HepG2 (cell line): Measurements from ENCODE around the gene MYLK2. TPM values are rescaled to one million over a fixed set of nuclear protein-coding genes. Genes with fewer than 3 reads are reported as not detected.

Experiments
- AKAP8 ChIP-seq: sonication (generic); formaldehyde crosslinking; IDR thresholded peaks from 2 replicates; pipeline ENCODE4 v1.5.1; 2020; ENCODE audit warnings: mild to moderate bottlenecking, missing genetic modification reagents
- CBX5 ChIP-seq: sonication (generic); formaldehyde crosslinking; IDR thresholded peaks from 2 replicates; pipeline ENCODE4 v1.4.0; 2020; ENCODE audit warnings: missing genetic modification reagents, borderline replicate concordance
- CEBPG ChIP-seq: IDR thresholded peaks from 2 replicates; pipeline ENCODE4 v1.6.1; 2016
- DNMT1 ChIP-seq: sonication (generic); formaldehyde crosslinking; IDR thresholded peaks from 2 replicates; pipeline ENCODE4 v1.5.1; 2020; ENCODE audit warnings: mild to moderate bottlenecking, missing genetic modification reagents
- DPF2 ChIP-seq: sonication (generic); formaldehyde crosslinking; IDR thresholded peaks from 2 replicates; pipeline ENCODE4 v1.4.0; 2020; ENCODE audit warnings: mild to moderate bottlenecking, low read depth, missing genetic modification reagents, borderline replicate concordance
- ELF1 ChIP-seq: sonication (generic); formaldehyde crosslinking; IDR thresholded peaks from 2 replicates; pipeline ENCODE4 v1.4.0; 2020; ENCODE audit warnings: missing genetic modification reagents
- MED13 ChIP-seq: sonication (generic); formaldehyde crosslinking; IDR thresholded peaks from 2 replicates; pipeline ENCODE4 v1.5.0; 2020; ENCODE audit warnings: missing genetic modification reagents
- MXI1 ChIP-seq: IDR thresholded peaks from 3 replicates; pipeline ENCODE4 v1.6.1; 2012; ENCODE audit warnings: low read depth, low read length, inconsistent platforms, borderline replicate concordance
- PHF20 ChIP-seq: sonication (generic); formaldehyde crosslinking; IDR thresholded peaks from 2 replicates; pipeline ENCODE4 v1.5.0; 2020; ENCODE audit warnings: mild to moderate bottlenecking, missing genetic modification reagents
- PTBP1 ChIP-seq: fragments of 200-400 bp; formaldehyde crosslinking; IDR thresholded peaks from 2 replicates; pipeline ENCODE4 v1.6.1; 2018; ENCODE audit warnings: low read length, low read depth; ENCODE audit not compliant: poor library complexity, severe bottlenecking
- RAD51 ChIP-seq: fragments of 450-650 bp; IDR thresholded peaks from 2 replicates; pipeline ENCODE4 v1.6.1; 2016; ENCODE audit warnings: borderline replicate concordance
- RFX1 ChIP-seq: fragments of 450-650 bp; IDR thresholded peaks from 2 replicates; pipeline ENCODE4 v1.6.1; 2017
- SP5 ChIP-seq: IDR thresholded peaks from 2 replicates; pipeline ENCODE4 v1.6.1; 2016; ENCODE audit warnings: low read depth, borderline replicate concordance
- TCF7L2 ChIP-seq: IDR thresholded peaks from 2 replicates; pipeline ENCODE4 v1.6.1; 2011; ENCODE audit warnings: mild to moderate bottlenecking, low read depth, low read length, moderate library complexity
- USF2 ChIP-seq, 2 experiments: sonication (generic) in 1 of 2; formaldehyde crosslinking in 1 of 2; IDR thresholded peaks; 2 replicates each; pipeline versions ENCODE4 v1.5.1 to v1.6.1; 2011 to 2020; ENCODE audit warnings: borderline replicate concordance in 1 of 2, low read depth in 1 of 2, low read length in 1 of 2, mild to moderate bottlenecking in 1 of 2, missing genetic modification reagents in 1 of 2, moderate library complexity in 1 of 2
- YEATS2 ChIP-seq: sonication (generic); formaldehyde crosslinking; IDR thresholded peaks from 2 replicates; pipeline ENCODE4 v1.4.0; 2020; ENCODE audit warnings: missing genetic modification reagents, borderline replicate concordance
- ZNF205 ChIP-seq: IDR thresholded peaks from 2 replicates; pipeline ENCODE4 v1.6.1; 2018; ENCODE audit warnings: missing biosample characterization, missing genetic modification reagents
- ZNF7 ChIP-seq: IDR thresholded peaks from 2 replicates; pipeline ENCODE4 v1.6.1; 2016; ENCODE audit warnings: missing biosample characterization, missing genetic modification reagents
- ZNF816 ChIP-seq: sonication (generic); formaldehyde crosslinking; IDR thresholded peaks from 2 replicates; pipeline ENCODE4 v1.8.0; 2022; ENCODE audit warnings: missing genetic modification reagents, mild to moderate bottlenecking, borderline replicate concordance
- ZSCAN29 ChIP-seq: sonication (generic); formaldehyde crosslinking; conservative IDR thresholded peaks from 2 replicates; pipeline ENCODE4 v1.4.0; 2020; ENCODE audit warnings: mild to moderate bottlenecking, missing genetic modification reagents
- polyA plus RNA-seq, 8 experiments: library from polyadenylated mRNA; depleted of rRNA in 3 of 8; stranded (reverse) in 7 of 8; unstranded in 1 of 8; fragments of >200 nt; fragmentation: Illumina TruSeq in 4 of 8; extraction: Trizol in 4 of 8; gene quantifications; 2 replicates each; pipeline versions ENCODE4 v1.2.1 to v1.2.3, GENCODE V29; 2011 to 2016; ENCODE audit warnings: low read depth in 4 of 8, missing spikeins in 1 of 8, mixed read lengths in 1 of 8; ENCODE audit not compliant: insufficient read depth in 1 of 8
- total RNA-seq, 5 experiments: library from RNA; depleted of rRNA; stranded (reverse); fragments of >200 nt; fragmentation: Illumina TruSeq; extraction: Trizol; gene quantifications; 2 replicates each; pipeline ENCODE4 v1.2.3, GENCODE V29; 2016; ENCODE audit warnings: low read depth in 1 of 5
- TF ChIP-seq, protein P1 (sequence below): IDR thresholded peaks from 2 replicates; pipeline ENCODE4 v1.6.1; 2016; ENCODE audit warnings: low read depth, control low read depth
- TF ChIP-seq, protein P2 (sequence below): sonication (generic); formaldehyde crosslinking; IDR thresholded peaks from 2 replicates; pipeline ENCODE4 v1.9.0; 2021; ENCODE audit warnings: missing genetic modification reagents, borderline replicate concordance
- TF ChIP-seq, protein P3 (sequence below): sonication (generic); formaldehyde crosslinking; IDR thresholded peaks from 2 replicates; pipeline ENCODE4 v1.4.0; 2020; ENCODE audit warnings: mild to moderate bottlenecking, missing genetic modification reagents

The MYLK2 gene
- total and polyA plus RNA-seq, 2 of the 13 experiments (the other 11 are each of a cell fraction or from before 2014, with no cell fraction given): 0.27 TPM; not detected in 1

DNA sequence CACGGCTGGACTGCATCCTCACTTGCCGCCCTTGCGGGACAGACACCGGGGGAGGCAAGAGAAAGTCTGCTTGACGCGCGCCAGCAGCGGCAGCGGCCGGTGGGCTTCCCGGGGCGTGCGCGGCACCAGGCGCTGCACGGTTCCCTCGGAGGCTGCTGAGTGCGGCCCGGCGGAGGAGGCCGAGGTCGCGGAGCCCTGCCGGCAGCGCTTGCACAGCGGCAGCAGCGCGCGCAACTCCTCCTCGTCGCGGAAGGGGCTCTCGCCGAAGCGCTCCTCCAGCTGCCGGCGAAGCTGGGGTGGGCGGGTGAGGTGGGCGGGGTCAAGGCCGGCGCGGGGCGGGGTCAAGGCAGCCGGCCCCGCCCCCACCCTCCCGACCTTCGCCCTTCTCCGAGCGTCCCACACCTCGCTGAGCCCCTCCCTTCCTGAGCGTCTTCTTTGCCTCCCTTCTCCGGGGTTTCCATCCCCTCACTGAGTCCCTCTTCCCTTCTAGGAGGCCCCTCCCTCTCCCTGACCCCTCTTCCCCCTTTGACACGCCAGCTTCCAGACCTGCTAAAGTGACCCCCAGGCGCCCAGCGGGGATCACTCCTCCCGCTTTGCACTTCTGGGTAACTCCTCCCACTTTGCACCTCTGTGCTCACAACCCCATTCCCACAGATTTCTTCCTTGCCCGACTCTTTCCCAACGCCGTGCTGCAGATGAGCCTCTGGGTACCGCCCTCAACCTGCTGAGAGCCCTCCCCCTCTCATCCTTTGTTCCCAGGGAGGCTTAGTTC lies 42.4 kb downstream of the MYLK2 start (continued):
- TF ChIP-seq, protein P1, sequence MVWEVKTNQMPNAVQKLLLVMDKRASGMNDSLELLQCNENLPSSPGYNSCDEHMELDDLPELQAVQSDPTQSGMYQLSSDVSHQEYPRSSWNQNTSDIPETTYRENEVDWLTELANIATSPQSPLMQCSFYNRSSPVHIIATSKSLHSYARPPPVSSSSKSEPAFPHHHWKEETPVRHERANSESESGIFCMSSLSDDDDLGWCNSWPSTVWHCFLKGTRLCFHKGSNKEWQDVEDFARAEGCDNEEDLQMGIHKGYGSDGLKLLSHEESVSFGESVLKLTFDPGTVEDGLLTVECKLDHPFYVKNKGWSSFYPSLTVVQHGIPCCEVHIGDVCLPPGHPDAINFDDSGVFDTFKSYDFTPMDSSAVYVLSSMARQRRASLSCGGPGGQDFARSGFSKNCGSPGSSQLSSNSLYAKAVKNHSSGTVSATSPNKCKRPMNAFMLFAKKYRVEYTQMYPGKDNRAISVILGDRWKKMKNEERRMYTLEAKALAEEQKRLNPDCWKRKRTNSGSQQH (CRISPR knock-in tag): no peak
- TF ChIP-seq ZNF205 (CRISPR knock-in tag) (no peak; the same call in 1 of the 2 replicates), YEATS2 (CRISPR knock-in tag) (no peak), AKAP8 (no peak), RAD51 (no peak), PHF20 (CRISPR knock-in tag) (no peak), RFX1 (no peak), ZNF7 (CRISPR knock-in tag) (no peak), DPF2 (CRISPR knock-in tag) (no peak), PTBP1 (no peak), MED13 (0 out of 2 replicates have a peak, but pooled peaks have one; percentile 18), ZNF816 (CRISPR knock-in tag) (no peak), MXI1 (no peak; the same call in 2 of the 3 replicates), USF2 (IDR thresholded peaks at IDR 0.05; ENCODE audit: low read depth, low read length) (no peak), USF2 (CRISPR knock-in tag; IDR thresholded peaks at IDR 0.05; ENCODE audit: borderline replicate concordance) (no peak), ZSCAN29 (CRISPR knock-in tag) (no peak), SP5 (CRISPR knock-in tag) (0 out of 2 replicates have a peak, but pooled peaks have one; percentile 9), ELF1 (no peak), TCF7L2 (no peak), CEBPG (CRISPR knock-in tag) (no peak), DNMT1 (peak; percentile 94; the same call in 1 of the 2 replicates), CBX5 (CRISPR knock-in tag) (no peak)
- TF ChIP-seq, protein P2, sequence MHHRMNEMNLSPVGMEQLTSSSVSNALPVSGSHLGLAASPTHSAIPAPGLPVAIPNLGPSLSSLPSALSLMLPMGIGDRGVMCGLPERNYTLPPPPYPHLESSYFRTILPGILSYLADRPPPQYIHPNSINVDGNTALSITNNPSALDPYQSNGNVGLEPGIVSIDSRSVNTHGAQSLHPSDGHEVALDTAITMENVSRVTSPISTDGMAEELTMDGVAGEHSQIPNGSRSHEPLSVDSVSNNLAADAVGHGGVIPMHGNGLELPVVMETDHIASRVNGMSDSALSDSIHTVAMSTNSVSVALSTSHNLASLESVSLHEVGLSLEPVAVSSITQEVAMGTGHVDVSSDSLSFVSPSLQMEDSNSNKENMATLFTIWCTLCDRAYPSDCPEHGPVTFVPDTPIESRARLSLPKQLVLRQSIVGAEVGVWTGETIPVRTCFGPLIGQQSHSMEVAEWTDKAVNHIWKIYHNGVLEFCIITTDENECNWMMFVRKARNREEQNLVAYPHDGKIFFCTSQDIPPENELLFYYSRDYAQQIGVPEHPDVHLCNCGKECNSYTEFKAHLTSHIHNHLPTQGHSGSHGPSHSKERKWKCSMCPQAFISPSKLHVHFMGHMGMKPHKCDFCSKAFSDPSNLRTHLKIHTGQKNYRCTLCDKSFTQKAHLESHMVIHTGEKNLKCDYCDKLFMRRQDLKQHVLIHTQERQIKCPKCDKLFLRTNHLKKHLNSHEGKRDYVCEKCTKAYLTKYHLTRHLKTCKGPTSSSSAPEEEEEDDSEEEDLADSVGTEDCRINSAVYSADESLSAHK (CRISPR knock-in tag): no peak
- TF ChIP-seq, protein P3, sequence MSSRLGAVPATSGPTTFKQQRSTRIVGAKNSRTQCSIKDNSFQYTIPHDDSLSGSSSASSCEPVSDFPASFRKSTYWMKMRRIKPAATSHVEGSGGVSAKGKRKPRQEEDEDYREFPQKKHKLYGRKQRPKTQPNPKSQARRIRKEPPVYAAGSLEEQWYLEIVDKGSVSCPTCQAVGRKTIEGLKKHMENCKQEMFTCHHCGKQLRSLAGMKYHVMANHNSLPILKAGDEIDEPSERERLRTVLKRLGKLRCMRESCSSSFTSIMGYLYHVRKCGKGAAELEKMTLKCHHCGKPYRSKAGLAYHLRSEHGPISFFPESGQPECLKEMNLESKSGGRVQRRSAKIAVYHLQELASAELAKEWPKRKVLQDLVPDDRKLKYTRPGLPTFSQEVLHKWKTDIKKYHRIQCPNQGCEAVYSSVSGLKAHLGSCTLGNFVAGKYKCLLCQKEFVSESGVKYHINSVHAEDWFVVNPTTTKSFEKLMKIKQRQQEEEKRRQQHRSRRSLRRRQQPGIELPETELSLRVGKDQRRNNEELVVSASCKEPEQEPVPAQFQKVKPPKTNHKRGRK (CRISPR knock-in tag): peak; percentile 82; the same call in 1 of the 2 replicates
